HG03460 (cell line): ENCODE measurements around the gene RPH3AL.

ENCODE experiments used
- ATAC-seq: cut with Tn5 transposase; IDR thresholded peaks from one replicate; pipeline ENCODE4 v1.9.1; 2021; ENCODE audit not compliant: unreplicated experiment

RPH3AL gene

DNA sequence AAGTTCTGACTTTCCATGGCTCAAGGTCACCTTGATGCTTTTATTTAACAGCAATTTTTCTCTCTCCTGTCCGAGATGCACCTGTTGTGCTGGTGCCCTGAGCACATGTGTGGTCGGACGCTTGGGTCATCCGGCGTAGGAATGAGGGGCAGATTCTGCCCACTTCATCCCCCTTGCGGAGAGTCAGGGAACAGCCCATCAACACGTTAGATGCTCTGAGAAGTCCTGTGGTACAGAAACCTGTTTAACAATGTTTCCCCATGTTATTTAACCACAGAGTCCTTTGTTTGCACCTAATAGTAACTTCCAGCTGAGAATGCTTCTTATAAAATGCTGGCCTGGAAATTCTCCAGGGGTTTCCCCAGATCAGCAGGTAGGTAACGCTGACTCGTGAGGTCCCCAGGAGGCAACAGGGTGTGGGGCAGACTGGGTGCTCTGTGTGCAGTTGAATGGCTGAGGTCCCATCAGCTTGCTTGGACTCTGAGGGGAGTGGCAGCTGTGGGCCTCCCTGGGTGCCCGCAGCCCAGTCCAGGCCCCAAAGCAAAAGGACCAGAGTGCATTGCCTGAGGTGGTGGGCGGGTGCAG lies 189.0 kb downstream of the RPH3AL start:
- no peak for ATAC-seq

- ATAC-seq: no peak
These were observed 189.9 kb downstream of the RPH3AL start for GRCh38 chr17:162689-163088.
